HG02623 (cell line): ENCODE data around the gene OSBPL2.

ENCODE experiments used
- ATAC-seq: cut with Tn5 transposase; IDR thresholded peaks from one replicate; pipeline ENCODE4 v1.9.1; 2021; ENCODE audit warnings: moderate library complexity; ENCODE audit not compliant: unreplicated experiment

The OSBPL2 gene

GRCh38 chr20:62277253-62277652 is 38.9 kb downstream of the OSBPL2 start:
- no peak for ATAC-seq

- no peak for ATAC-seq
Measured at GRCh38 chr20:62280303-62280702, 42.0 kb downstream of the OSBPL2 start.

GRCh38 chr20:62281161-62281933 is 43.0 kb downstream of the OSBPL2 start:
- no peak for ATAC-seq

- no peak for ATAC-seq
Measured at GRCh38 chr20:62282103-62282502, 43.8 kb downstream of the OSBPL2 start.

- no peak for ATAC-seq
Measured at GRCh38 chr20:62282877-62283503, 44.7 kb downstream of the OSBPL2 start.

- ATAC-seq, result no peak
Measured at GRCh38 chr20:62284448-62284847, 46.1 kb downstream of the OSBPL2 start.

- ATAC-seq, result no peak
Measured at GRCh38 chr20:62285151-62285550, 46.8 kb downstream of the OSBPL2 start.

GRCh38 chr20:62285722-62286121 is 47.4 kb downstream of the OSBPL2 start:
- no peak for ATAC-seq

GRCh38 chr20:62286493-62287064 is 48.3 kb downstream of the OSBPL2 start:
- ATAC-seq, result no peak

- ATAC-seq, result no peak
Measured at GRCh38 chr20:62287129-62287528, 48.8 kb downstream of the OSBPL2 start.

- ATAC-seq, result no peak
Measured at GRCh38 chr20:62287759-62288534, 49.6 kb downstream of the OSBPL2 start.

GRCh38 chr20:62288535-62289105 is 50.3 kb downstream of the OSBPL2 start:
- no peak for ATAC-seq

- no peak for ATAC-seq
Measured at GRCh38 chr20:62289131-62289530, 50.8 kb downstream of the OSBPL2 start.

GRCh38 chr20:62289898-62290297 is 51.6 kb downstream of the OSBPL2 start:
- ATAC-seq, result no peak

GRCh38 chr20:62291251-62292066 is 53.1 kb downstream of the OSBPL2 start:
- no peak for ATAC-seq

GRCh38 chr20:62292108-62292507 is 53.8 kb downstream of the OSBPL2 start:
- no peak for ATAC-seq

- no peak for ATAC-seq
Measured at GRCh38 chr20:62293111-62293784, 54.9 kb downstream of the OSBPL2 start.

- ATAC-seq, result no peak
Measured at GRCh38 chr20:62293946-62294345, 55.6 kb downstream of the OSBPL2 start.

GRCh38 chr20:62294516-62294915 is 56.2 kb downstream of the OSBPL2 start:
- ATAC-seq, result no peak
